ENCODE results near the gene ATAD3B.

DNA sequence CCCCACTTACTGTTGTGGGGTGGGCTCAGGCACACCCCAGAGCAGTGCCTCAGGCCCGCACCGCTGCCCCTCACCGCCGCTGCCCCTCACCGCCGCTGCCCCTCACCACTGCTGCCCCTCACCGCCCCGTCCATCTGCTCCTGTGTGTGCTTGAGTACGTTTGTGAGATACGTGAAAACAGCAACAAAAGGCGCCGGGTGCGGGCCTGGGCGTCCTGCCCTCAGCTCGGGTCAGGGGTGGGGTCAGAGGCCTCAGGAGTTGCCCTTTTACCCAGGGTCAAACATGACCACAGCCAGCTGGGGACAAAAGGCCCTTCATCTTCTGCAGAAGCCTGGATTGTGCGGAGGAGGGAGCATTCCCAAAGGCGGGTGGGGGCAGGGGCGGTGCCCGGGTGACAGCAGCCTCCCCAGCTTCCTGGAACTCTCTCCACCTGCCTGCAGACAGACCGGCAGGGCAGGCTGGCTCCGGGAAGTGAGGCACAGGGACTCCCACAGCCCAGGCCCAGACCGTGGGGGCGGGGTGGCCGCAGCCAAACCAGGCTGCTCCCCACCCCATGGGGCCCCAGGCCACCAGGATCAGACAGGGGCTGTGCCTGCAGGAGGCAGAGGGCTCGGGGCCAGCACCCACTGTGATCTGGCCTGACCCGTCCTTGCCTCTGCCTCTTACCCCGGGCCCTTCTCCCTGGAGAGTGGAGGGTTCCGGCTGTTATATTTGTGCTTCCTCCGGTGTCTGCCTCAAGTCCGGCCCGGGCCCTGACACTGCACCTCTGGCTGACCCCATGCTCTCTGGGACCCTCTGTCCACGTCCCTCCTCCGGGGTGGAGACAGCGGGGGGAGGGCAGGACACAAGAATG lies 38.4 kb upstream of the ATAD3B start:
- TF ChIP-seq, protein P1, sequence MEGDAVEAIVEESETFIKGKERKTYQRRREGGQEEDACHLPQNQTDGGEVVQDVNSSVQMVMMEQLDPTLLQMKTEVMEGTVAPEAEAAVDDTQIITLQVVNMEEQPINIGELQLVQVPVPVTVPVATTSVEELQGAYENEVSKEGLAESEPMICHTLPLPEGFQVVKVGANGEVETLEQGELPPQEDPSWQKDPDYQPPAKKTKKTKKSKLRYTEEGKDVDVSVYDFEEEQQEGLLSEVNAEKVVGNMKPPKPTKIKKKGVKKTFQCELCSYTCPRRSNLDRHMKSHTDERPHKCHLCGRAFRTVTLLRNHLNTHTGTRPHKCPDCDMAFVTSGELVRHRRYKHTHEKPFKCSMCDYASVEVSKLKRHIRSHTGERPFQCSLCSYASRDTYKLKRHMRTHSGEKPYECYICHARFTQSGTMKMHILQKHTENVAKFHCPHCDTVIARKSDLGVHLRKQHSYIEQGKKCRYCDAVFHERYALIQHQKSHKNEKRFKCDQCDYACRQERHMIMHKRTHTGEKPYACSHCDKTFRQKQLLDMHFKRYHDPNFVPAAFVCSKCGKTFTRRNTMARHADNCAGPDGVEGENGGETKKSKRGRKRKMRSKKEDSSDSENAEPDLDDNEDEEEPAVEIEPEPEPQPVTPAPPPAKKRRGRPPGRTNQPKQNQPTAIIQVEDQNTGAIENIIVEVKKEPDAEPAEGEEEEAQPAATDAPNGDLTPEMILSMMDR (IDR thresholded peaks at IDR 0.05), result no peak
- TF ChIP-seq POLR2AphosphoS5 (IDR thresholded peaks at IDR 0.05; ENCODE audit: low read depth, low read length) (peak; percentile 88), TCF7L2 (IDR thresholded peaks at IDR 0.05; ENCODE audit: low read depth, low read length) (peak; percentile 79)
- TF ChIP-seq, protein P2, sequence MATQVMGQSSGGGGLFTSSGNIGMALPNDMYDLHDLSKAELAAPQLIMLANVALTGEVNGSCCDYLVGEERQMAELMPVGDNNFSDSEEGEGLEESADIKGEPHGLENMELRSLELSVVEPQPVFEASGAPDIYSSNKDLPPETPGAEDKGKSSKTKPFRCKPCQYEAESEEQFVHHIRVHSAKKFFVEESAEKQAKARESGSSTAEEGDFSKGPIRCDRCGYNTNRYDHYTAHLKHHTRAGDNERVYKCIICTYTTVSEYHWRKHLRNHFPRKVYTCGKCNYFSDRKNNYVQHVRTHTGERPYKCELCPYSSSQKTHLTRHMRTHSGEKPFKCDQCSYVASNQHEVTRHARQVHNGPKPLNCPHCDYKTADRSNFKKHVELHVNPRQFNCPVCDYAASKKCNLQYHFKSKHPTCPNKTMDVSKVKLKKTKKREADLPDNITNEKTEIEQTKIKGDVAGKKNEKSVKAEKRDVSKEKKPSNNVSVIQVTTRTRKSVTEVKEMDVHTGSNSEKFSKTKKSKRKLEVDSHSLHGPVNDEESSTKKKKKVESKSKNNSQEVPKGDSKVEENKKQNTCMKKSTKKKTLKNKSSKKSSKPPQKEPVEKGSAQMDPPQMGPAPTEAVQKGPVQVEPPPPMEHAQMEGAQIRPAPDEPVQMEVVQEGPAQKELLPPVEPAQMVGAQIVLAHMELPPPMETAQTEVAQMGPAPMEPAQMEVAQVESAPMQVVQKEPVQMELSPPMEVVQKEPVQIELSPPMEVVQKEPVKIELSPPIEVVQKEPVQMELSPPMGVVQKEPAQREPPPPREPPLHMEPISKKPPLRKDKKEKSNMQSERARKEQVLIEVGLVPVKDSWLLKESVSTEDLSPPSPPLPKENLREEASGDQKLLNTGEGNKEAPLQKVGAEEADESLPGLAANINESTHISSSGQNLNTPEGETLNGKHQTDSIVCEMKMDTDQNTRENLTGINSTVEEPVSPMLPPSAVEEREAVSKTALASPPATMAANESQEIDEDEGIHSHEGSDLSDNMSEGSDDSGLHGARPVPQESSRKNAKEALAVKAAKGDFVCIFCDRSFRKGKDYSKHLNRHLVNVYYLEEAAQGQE (IDR thresholded peaks at IDR 0.05; ENCODE audit: insufficient read depth in 1 of 2, low read depth in 2 of 2, low read length in 1 of 2), result peak in 1 of 2 experiments; percentile 69; a peak in 1 of 4 replicates

Measured in Panc1 (cell line).